Measurements from ENCODE around the gene CFAP221. TPM values are rescaled to one million over a fixed set of nuclear protein-coding genes. Genes with fewer than 3 reads are reported as not detected.

CFAP221 gene
- total and polyA plus RNA-seq, 10 of the 15 experiments (the other 5 are each of a cell fraction or from before 2014, with no cell fraction given): not detected

DNA sequence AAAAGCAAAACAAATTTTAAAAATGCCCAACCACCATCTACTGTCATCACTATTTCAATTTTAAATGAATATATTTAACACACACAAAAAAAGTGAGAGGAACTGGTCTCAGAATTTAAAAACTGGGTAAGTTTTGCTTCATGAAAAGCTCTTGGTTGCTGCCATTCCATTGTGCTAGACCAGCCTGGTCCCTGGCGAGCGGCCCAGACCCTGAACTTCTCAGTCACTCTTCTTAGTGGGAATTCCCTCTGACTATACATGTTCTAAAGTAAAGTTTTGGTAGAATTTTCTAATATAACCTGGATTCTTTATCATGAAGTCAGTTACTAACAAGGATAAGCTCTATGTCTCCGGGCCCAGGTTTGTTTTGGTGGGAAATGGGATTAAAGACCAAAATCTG, 99.9 kb downstream of the CFAP221 start:
- Histone ChIP-seq H3K4me1 (ENCODE audit: control insufficient read depth, insufficient read depth, low read length) (peaks cover 4% of the 10 kb centered on the region; the same call in 1 of the 2 replicates), H3K9me3 (replicated peaks; ENCODE audit: control insufficient read depth, insufficient read depth, low read length) (no peaks in the 10 kb centered on the region; the same call in 2 of the 3 replicates), H2AFZ (ENCODE audit: control insufficient read depth, low read depth, low read length) (no peak overlapping the region), H3K79me2 (ENCODE audit: control insufficient read depth, insufficient read depth, low read length) (no peaks in the 10 kb centered on the region), H3K4me2 (ENCODE audit: control insufficient read depth, insufficient read depth) (no peak overlapping the region), H3K27me3 (replicated peaks in 1 of 2; ENCODE audit: control insufficient read depth in 2 of 2, insufficient read depth in 2 of 2, low read length in 1 of 2) (no peaks in the 10 kb centered on the region), H3K4me3 (no peak overlapping the region), H3K36me3 (ENCODE audit: control insufficient read depth in 2 of 2, insufficient read depth in 2 of 2, low read length in 1 of 2) (no peaks in the 10 kb centered on the region), H4K20me1 (ENCODE audit: control insufficient read depth, insufficient read depth) (no peaks in the 10 kb centered on the region; the same call in 1 of the 2 replicates), H3K27ac (ENCODE audit: control insufficient read depth, insufficient read depth) (no peak overlapping the region), H3K9ac (ENCODE audit: control insufficient read depth, insufficient read depth, low read length) (no peak overlapping the region)
- ATAC-seq: no peak
- intact Hi-C loops (cut with micrococcal nuclease; ENCODE audit: unreplicated experiment): loop anchor here (5.0 kb wide), 3 partner anchors 237 to 1038 kb away; no protein-coding TSS in a partner anchor
- RAD21 ChIA-PET (ENCODE audit: unreplicated experiment): interaction anchor here (1.1 kb wide), 1 partner anchor 17 kb away, joined by 3 read pairs; no protein-coding TSS in a partner anchor
- in situ Hi-C loops (cut with MboI): no loop called here
- SMC1A ChIA-PET (ENCODE audit: uncharacterized antibody, unreplicated experiment): interaction anchor here (1.0 kb wide), 1 partner anchor 531 kb away, joined by 3 read pairs; no protein-coding TSS in a partner anchor
- POLR2A ChIA-PET: no interaction called here
- no peak for FAIRE-seq
- 2% methylated on average over 3 of the region's 3 CpGs for WGBS (ENCODE audit: insufficient coverage, insufficient replicate concordance, low lambda C conversion rate, missing lambda C conversion rate)
- CTCF ChIA-PET: interaction anchor here (4.3 to 5.1 kb wide), 2 partner anchors 14 to 532 kb away, joined by 35 to 80 read pairs; no protein-coding TSS in a partner anchor
- no TSS peak for BruUV-seq (replicated peaks)
- no peak for DNase-seq (ENCODE audit: low read depth, low spot score)
- TF ChIP-seq ZZZ3 (IDR thresholded peaks at IDR 0.05; ENCODE audit: control insufficient read depth, insufficient read length, low read depth) (no peak), HDAC2 (IDR thresholded peaks at IDR 0.05) (no peak), IKZF2 (IDR thresholded peaks at IDR 0.05) (no peak), FOS (IDR thresholded peaks at IDR 0.05; ENCODE audit: borderline replicate concordance, extremely low read depth, insufficient read length) (no peak), ZSCAN29 (IDR thresholded peaks at IDR 0.05) (no peak), BACH1 (IDR thresholded peaks at IDR 0.05; ENCODE audit: borderline replicate concordance) (no peak), SUPT20H (IDR thresholded peaks at IDR 0.05; ENCODE audit: borderline replicate concordance, control insufficient read depth, low read depth, low read length) (no peak)
- TF ChIP-seq, protein P1, sequence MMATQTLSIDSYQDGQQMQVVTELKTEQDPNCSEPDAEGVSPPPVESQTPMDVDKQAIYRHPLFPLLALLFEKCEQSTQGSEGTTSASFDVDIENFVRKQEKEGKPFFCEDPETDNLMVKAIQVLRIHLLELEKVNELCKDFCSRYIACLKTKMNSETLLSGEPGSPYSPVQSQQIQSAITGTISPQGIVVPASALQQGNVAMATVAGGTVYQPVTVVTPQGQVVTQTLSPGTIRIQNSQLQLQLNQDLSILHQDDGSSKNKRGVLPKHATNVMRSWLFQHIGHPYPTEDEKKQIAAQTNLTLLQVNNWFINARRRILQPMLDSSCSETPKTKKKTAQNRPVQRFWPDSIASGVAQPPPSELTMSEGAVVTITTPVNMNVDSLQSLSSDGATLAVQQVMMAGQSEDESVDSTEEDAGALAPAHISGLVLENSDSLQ (IDR thresholded peaks at IDR 0.05): no peak
- TF ChIP-seq, protein P2, sequence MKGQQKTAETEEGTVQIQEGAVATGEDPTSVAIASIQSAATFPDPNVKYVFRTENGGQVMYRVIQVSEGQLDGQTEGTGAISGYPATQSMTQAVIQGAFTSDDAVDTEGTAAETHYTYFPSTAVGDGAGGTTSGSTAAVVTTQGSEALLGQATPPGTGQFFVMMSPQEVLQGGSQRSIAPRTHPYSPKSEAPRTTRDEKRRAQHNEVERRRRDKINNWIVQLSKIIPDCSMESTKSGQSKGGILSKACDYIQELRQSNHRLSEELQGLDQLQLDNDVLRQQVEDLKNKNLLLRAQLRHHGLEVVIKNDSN (IDR thresholded peaks at IDR 0.05; ENCODE audit: borderline replicate concordance, extremely low read length, insufficient read depth, low read depth, low read length): no peak
- TF ChIP-seq, protein P3, sequence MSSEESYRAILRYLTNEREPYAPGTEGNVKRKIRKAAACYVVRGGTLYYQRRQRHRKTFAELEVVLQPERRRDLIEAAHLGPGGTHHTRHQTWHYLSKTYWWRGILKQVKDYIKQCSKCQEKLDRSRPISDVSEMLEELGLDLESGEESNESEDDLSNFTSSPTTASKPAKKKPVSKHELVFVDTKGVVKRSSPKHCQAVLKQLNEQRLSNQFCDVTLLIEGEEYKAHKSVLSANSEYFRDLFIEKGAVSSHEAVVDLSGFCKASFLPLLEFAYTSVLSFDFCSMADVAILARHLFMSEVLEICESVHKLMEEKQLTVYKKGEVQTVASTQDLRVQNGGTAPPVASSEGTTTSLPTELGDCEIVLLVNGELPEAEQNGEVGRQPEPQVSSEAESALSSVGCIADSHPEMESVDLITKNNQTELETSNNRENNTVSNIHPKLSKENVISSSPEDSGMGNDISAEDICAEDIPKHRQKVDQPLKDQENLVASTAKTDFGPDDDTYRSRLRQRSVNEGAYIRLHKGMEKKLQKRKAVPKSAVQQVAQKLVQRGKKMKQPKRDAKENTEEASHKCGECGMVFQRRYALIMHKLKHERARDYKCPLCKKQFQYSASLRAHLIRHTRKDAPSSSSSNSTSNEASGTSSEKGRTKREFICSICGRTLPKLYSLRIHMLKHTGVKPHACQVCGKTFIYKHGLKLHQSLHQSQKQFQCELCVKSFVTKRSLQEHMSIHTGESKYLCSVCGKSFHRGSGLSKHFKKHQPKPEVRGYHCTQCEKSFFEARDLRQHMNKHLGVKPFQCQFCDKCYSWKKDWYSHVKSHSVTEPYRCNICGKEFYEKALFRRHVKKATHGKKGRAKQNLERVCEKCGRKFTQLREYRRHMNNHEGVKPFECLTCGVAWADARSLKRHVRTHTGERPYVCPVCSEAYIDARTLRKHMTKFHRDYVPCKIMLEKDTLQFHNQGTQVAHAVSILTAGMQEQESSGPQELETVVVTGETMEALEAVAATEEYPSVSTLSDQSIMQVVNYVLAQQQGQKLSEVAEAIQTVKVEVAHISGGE (CRISPR knock-in tag; IDR thresholded peaks at IDR 0.05): no peak
- TF ChIP-seq, protein P4, sequence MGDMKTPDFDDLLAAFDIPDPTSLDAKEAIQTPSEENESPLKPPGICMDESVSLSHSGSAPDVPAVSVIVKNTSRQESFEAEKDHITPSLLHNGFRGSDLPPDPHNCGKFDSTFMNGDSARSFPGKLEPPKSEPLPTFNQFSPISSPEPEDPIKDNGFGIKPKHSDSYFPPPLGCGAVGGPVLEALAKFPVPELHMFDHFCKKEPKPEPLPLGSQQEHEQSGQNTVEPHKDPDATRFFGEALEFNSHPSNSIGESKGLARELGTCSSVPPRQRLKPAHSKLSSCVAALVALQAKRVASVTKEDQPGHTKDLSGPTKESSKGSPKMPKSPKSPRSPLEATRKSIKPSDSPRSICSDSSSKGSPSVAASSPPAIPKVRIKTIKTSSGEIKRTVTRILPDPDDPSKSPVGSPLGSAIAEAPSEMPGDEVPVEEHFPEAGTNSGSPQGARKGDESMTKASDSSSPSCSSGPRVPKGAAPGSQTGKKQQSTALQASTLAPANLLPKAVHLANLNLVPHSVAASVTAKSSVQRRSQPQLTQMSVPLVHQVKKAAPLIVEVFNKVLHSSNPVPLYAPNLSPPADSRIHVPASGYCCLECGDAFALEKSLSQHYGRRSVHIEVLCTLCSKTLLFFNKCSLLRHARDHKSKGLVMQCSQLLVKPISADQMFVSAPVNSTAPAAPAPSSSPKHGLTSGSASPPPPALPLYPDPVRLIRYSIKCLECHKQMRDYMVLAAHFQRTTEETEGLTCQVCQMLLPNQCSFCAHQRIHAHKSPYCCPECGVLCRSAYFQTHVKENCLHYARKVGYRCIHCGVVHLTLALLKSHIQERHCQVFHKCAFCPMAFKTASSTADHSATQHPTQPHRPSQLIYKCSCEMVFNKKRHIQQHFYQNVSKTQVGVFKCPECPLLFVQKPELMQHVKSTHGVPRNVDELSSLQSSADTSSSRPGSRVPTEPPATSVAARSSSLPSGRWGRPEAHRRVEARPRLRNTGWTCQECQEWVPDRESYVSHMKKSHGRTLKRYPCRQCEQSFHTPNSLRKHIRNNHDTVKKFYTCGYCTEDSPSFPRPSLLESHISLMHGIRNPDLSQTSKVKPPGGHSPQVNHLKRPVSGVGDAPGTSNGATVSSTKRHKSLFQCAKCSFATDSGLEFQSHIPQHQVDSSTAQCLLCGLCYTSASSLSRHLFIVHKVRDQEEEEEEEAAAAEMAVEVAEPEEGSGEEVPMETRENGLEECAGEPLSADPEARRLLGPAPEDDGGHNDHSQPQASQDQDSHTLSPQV (IDR thresholded peaks at IDR 0.05): no peak
- TF ChIP-seq, protein P5, sequence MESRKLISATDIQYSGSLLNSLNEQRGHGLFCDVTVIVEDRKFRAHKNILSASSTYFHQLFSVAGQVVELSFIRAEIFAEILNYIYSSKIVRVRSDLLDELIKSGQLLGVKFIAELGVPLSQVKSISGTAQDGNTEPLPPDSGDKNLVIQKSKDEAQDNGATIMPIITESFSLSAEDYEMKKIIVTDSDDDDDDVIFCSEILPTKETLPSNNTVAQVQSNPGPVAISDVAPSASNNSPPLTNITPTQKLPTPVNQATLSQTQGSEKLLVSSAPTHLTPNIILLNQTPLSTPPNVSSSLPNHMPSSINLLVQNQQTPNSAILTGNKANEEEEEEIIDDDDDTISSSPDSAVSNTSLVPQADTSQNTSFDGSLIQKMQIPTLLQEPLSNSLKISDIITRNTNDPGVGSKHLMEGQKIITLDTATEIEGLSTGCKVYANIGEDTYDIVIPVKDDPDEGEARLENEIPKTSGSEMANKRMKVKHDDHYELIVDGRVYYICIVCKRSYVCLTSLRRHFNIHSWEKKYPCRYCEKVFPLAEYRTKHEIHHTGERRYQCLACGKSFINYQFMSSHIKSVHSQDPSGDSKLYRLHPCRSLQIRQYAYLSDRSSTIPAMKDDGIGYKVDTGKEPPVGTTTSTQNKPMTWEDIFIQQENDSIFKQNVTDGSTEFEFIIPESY (IDR thresholded peaks at IDR 0.05): no peak
